Measurements from ENCODE around the gene CAMTA1.

CAMTA1 gene

GRCh38 chr1:6905790-6906189 lies 120.5 kb downstream of the CAMTA1 start:
- Histone ChIP-seq H3K9me3 (ENCODE audit: control insufficient read depth, low read length) (no peaks in the 10 kb centered on the region), H3K36me3 (ENCODE audit: control insufficient read depth, insufficient read depth, low read length) (no peaks in the 10 kb centered on the region), H3K4me3 (ENCODE audit: extremely low read depth, insufficient read depth, low read length, poor library complexity, severe bottlenecking) (no peak overlapping the region), H3K27ac (ENCODE audit: low read depth, low read length, severe bottlenecking) (no peak overlapping the region), H3K4me1 (ENCODE audit: control insufficient read depth, insufficient read depth, low read length, poor library complexity, severe bottlenecking) (peaks cover 10% of the 10 kb centered on the region)
- WGBS, 2 experiments (ENCODE audit: insufficient coverage in 2 of 2) = 90 to 95% methylated on average over 6 to 7 of the region's 7 CpGs

GRCh38 chr1:6906783-6907182 lies 121.5 kb downstream of the CAMTA1 start:
- no peaks in the 10 kb centered on the region for H3K9me3 ChIP-seq (ENCODE audit: control insufficient read depth, low read length)
- peaks cover 10% of the 10 kb centered on the region for H3K4me1 ChIP-seq (ENCODE audit: control insufficient read depth, insufficient read depth, low read length, poor library complexity, severe bottlenecking)
- H3K4me3 ChIP-seq (ENCODE audit: extremely low read depth, insufficient read depth, low read length, poor library complexity, severe bottlenecking) = no peak overlapping the region
- 48 to 63% methylated on average over 5 to 6 of the region's 7 CpGs for WGBS, 2 experiments (ENCODE audit: insufficient coverage in 2 of 2)
- no peaks in the 10 kb centered on the region for H3K36me3 ChIP-seq (ENCODE audit: control insufficient read depth, insufficient read depth, low read length)
- H3K27ac ChIP-seq (ENCODE audit: low read depth, low read length, severe bottlenecking) = peak overlapping the region; percentile 46

- Histone ChIP-seq H3K9me3 (ENCODE audit: control insufficient read depth, low read length) (no peaks in the 10 kb centered on the region), H3K27ac (ENCODE audit: low read depth, low read length, severe bottlenecking) (peak overlapping the region; percentile 46), H3K4me1 (ENCODE audit: control insufficient read depth, insufficient read depth, low read length, poor library complexity, severe bottlenecking) (peaks cover 10% of the 10 kb centered on the region), H3K36me3 (ENCODE audit: control insufficient read depth, insufficient read depth, low read length) (no peaks in the 10 kb centered on the region), H3K4me3 (ENCODE audit: extremely low read depth, insufficient read depth, low read length, poor library complexity, severe bottlenecking) (no peak overlapping the region)
- 92 to 96% methylated on average over 10 to 12 of the region's 12 CpGs for WGBS, 2 experiments (ENCODE audit: insufficient coverage in 2 of 2)
These were observed 121.9 kb downstream of the CAMTA1 start for GRCh38 chr1:6907201-6907600.

- peaks cover 10% of the 10 kb centered on the region for H3K4me1 ChIP-seq (ENCODE audit: control insufficient read depth, insufficient read depth, low read length, poor library complexity, severe bottlenecking)
- H3K4me3 ChIP-seq (ENCODE audit: extremely low read depth, insufficient read depth, low read length, poor library complexity, severe bottlenecking) = no peak overlapping the region
- no peaks in the 10 kb centered on the region for H3K9me3 ChIP-seq (ENCODE audit: control insufficient read depth, low read length)
- WGBS, 2 experiments (ENCODE audit: insufficient coverage in 2 of 2) = 87 to 93% methylated on average over 15 to 19 of the region's 21 CpGs
- no peaks in the 10 kb centered on the region for H3K36me3 ChIP-seq (ENCODE audit: control insufficient read depth, insufficient read depth, low read length)
- H3K27ac ChIP-seq (ENCODE audit: low read depth, low read length, severe bottlenecking) = no peak overlapping the region
These were observed 122.6 kb downstream of the CAMTA1 start for GRCh38 chr1:6907676-6908434.

GRCh38 chr1:6909401-6909800 lies 124.1 kb downstream of the CAMTA1 start:
- H3K4me3 ChIP-seq (ENCODE audit: extremely low read depth, insufficient read depth, low read length, poor library complexity, severe bottlenecking) = no peak overlapping the region
- peaks cover 10% of the 10 kb centered on the region for H3K4me1 ChIP-seq (ENCODE audit: control insufficient read depth, insufficient read depth, low read length, poor library complexity, severe bottlenecking)
- H3K27ac ChIP-seq (ENCODE audit: low read depth, low read length, severe bottlenecking) = no peak overlapping the region
- WGBS, 2 experiments (ENCODE audit: insufficient coverage in 2 of 2) = 76 to 92% methylated on average over 4 to 5 of the region's 5 CpGs
- no peaks in the 10 kb centered on the region for H3K9me3 ChIP-seq (ENCODE audit: control insufficient read depth, low read length)
- no peaks in the 10 kb centered on the region for H3K36me3 ChIP-seq (ENCODE audit: control insufficient read depth, insufficient read depth, low read length)

- H3K9me3 ChIP-seq (ENCODE audit: control insufficient read depth, low read length) = no peaks in the 10 kb centered on the region
- 100% methylated on average over 1 of the region's 1 CpG; no CpG with 5 or more reads in 1 of the 2 experiments for WGBS, 2 experiments (ENCODE audit: insufficient coverage in 2 of 2)
- H3K4me3 ChIP-seq (ENCODE audit: extremely low read depth, insufficient read depth, low read length, poor library complexity, severe bottlenecking) = no peak overlapping the region
- no peaks in the 10 kb centered on the region for H3K36me3 ChIP-seq (ENCODE audit: control insufficient read depth, insufficient read depth, low read length)
- peaks cover 10% of the 10 kb centered on the region for H3K4me1 ChIP-seq (ENCODE audit: control insufficient read depth, insufficient read depth, low read length, poor library complexity, severe bottlenecking)
- H3K27ac ChIP-seq (ENCODE audit: low read depth, low read length, severe bottlenecking) = no peak overlapping the region
These were observed 124.6 kb downstream of the CAMTA1 start for GRCh38 chr1:6909857-6910256.

GRCh38 chr1:6911021-6911941 lies 126.0 kb downstream of the CAMTA1 start:
- Histone ChIP-seq H3K36me3 (ENCODE audit: control insufficient read depth, insufficient read depth, low read length) (no peaks in the 10 kb centered on the region), H3K4me3 (ENCODE audit: extremely low read depth, insufficient read depth, low read length, poor library complexity, severe bottlenecking) (no peak overlapping the region), H3K27ac (ENCODE audit: low read depth, low read length, severe bottlenecking) (no peak overlapping the region), H3K4me1 (ENCODE audit: control insufficient read depth, insufficient read depth, low read length, poor library complexity, severe bottlenecking) (peaks cover 8% of the 10 kb centered on the region), H3K9me3 (ENCODE audit: control insufficient read depth, low read length) (no peaks in the 10 kb centered on the region)
- WGBS, 2 experiments (ENCODE audit: insufficient coverage in 2 of 2) = 87 to 89% methylated on average over 12 to 13 of the region's 14 CpGs

GRCh38 chr1:6911974-6912373 lies 126.7 kb downstream of the CAMTA1 start:
- peaks cover 2% of the 10 kb centered on the region for H3K4me1 ChIP-seq (ENCODE audit: control insufficient read depth, insufficient read depth, low read length, poor library complexity, severe bottlenecking)
- no peaks in the 10 kb centered on the region for H3K9me3 ChIP-seq (ENCODE audit: control insufficient read depth, low read length)
- no peaks in the 10 kb centered on the region for H3K36me3 ChIP-seq (ENCODE audit: control insufficient read depth, insufficient read depth, low read length)
- peak overlapping the region; percentile 23 for H3K27ac ChIP-seq (ENCODE audit: low read depth, low read length, severe bottlenecking)
- 29 to 57% methylated on average over 1 of the region's 2 CpGs for WGBS, 2 experiments (ENCODE audit: insufficient coverage in 2 of 2)
- H3K4me3 ChIP-seq (ENCODE audit: extremely low read depth, insufficient read depth, low read length, poor library complexity, severe bottlenecking) = no peak overlapping the region

- Histone ChIP-seq H3K4me3 (ENCODE audit: extremely low read depth, insufficient read depth, low read length, poor library complexity, severe bottlenecking) (no peak overlapping the region), H3K36me3 (ENCODE audit: control insufficient read depth, insufficient read depth, low read length) (no peaks in the 10 kb centered on the region), H3K4me1 (ENCODE audit: control insufficient read depth, insufficient read depth, low read length, poor library complexity, severe bottlenecking) (no peaks in the 10 kb centered on the region), H3K27ac (ENCODE audit: low read depth, low read length, severe bottlenecking) (peak overlapping the region; percentile 23), H3K9me3 (ENCODE audit: control insufficient read depth, low read length) (no peaks in the 10 kb centered on the region)
- WGBS, 2 experiments (ENCODE audit: insufficient coverage in 2 of 2) = 82% methylated on average over 8 of the region's 9 CpGs; no CpG with 5 or more reads in 1 of the 2 experiments
These were observed 127.3 kb downstream of the CAMTA1 start for GRCh38 chr1:6912518-6912917.

GRCh38 chr1:6913086-6913485 lies 127.8 kb downstream of the CAMTA1 start:
- Histone ChIP-seq H3K27ac (ENCODE audit: low read depth, low read length, severe bottlenecking) (no peak overlapping the region), H3K9me3 (ENCODE audit: control insufficient read depth, low read length) (no peaks in the 10 kb centered on the region), H3K36me3 (ENCODE audit: control insufficient read depth, insufficient read depth, low read length) (no peaks in the 10 kb centered on the region), H3K4me1 (ENCODE audit: control insufficient read depth, insufficient read depth, low read length, poor library complexity, severe bottlenecking) (no peaks in the 10 kb centered on the region), H3K4me3 (ENCODE audit: extremely low read depth, insufficient read depth, low read length, poor library complexity, severe bottlenecking) (no peak overlapping the region)
- WGBS, 2 experiments (ENCODE audit: insufficient coverage in 2 of 2) = 90 to 100% methylated on average over 2 to 5 of the region's 5 CpGs
